Activated T-helper 9 cell treated with anti-CD3 and anti-CD28 coated beads, Interleukin-2, amount 50 U/mL, for 16 hours (primary cell): ENCODE results near the gene MRPS25.

Experiments used
- DNase-seq: peaks from one replicate; pipeline ENCODE4 v3.0.0-alpha.2; 2020; ENCODE audit warnings: low read depth

Gene MRPS25

GRCh38 chr3:15081960-15082664 is 17.0 kb upstream of the MRPS25 start:
- no peak for DNase-seq

GRCh38 chr3:15079091-15079490 is 14.0 kb upstream of the MRPS25 start:
- no peak for DNase-seq

- no peak for DNase-seq
These were observed 9.4 kb upstream of the MRPS25 start for GRCh38 chr3:15074500-15074899.

- no peak for DNase-seq
These were observed 6.6 kb upstream of the MRPS25 start for GRCh38 chr3:15071699-15072098.

GRCh38 chr3:15069441-15069840 is 4.3 kb upstream of the MRPS25 start:
- DNase-seq, result no peak

GRCh38 chr3:15066467-15066866 is 1.4 kb upstream of the MRPS25 start:
- DNase-seq, result no peak

- DNase-seq, result no peak
These were observed 464 bp upstream of the MRPS25 start for GRCh38 chr3:15065550-15066007.

GRCh38 chr3:15064299-15064834 is 748 bp downstream of the MRPS25 start:
- no peak for DNase-seq

GRCh38 chr3:15063656-15064286 is 1.3 kb downstream of the MRPS25 start:
- no peak for DNase-seq

- DNase-seq, result no peak
These were observed 1.9 kb downstream of the MRPS25 start for GRCh38 chr3:15063238-15063637.

- no peak for DNase-seq
These were observed 5.1 kb downstream of the MRPS25 start for GRCh38 chr3:15060029-15060428.

GRCh38 chr3:15056676-15057404 is 8.3 kb downstream of the MRPS25 start:
- DNase-seq, result no peak

- peak; percentile 55 for DNase-seq
These were observed 10.0 kb downstream of the MRPS25 start for GRCh38 chr3:15055019-15055557.

- no peak for DNase-seq
These were observed 11.6 kb downstream of the MRPS25 start for GRCh38 chr3:15053541-15053940.

- no peak for DNase-seq
These were observed 12.5 kb downstream of the MRPS25 start for GRCh38 chr3:15052335-15053242.

- peak; percentile 10 for DNase-seq
These were observed 13.6 kb downstream of the MRPS25 start for GRCh38 chr3:15051531-15051930.

- DNase-seq, result no peak
These were observed 14.6 kb downstream of the MRPS25 start for GRCh38 chr3:15050405-15051092.

GRCh38 chr3:15049584-15049983 is 15.5 kb downstream of the MRPS25 start:
- no peak for DNase-seq

- no peak for DNase-seq
These were observed 19.4 kb downstream of the MRPS25 start for GRCh38 chr3:15045667-15046066.

GRCh38 chr3:15044326-15044725 is 20.8 kb downstream of the MRPS25 start:
- no peak for DNase-seq
